WTC11 (cell line): ENCODE results near the gene HGS. TPM values are rescaled to one million over a fixed set of nuclear protein-coding genes. Genes with fewer than 3 reads are reported as not detected.

Experiments used
- ATAC-seq: fragments of 200-7000 bp; cut with Tn5 transposase; 2 replicates; pipeline ENCODE4 v1.10.0; 2021; ENCODE audit warnings: mild to moderate bottlenecking, moderate library complexity
- CTCF ChIA-PET: fragments of 300-600 bp; sonication (Branson Sonifier 250); formaldehyde crosslinking; loops from one replicate; lab custom pipeline; 2021; ENCODE audit warnings: antibody characterized with exemption; lab: Charles Lee
- POLR2A ChIA-PET: fragments of 350-600 bp; sonication (Branson Sonifier 250); formaldehyde crosslinking; loops from one replicate; lab custom pipeline; 2021; ENCODE audit warnings: antibody characterized with exemption; lab: Charles Lee
- DNase-seq: peaks from one replicate; pipeline ENCODE4 v3.0.0; 2021; ENCODE audit warnings: low spot score
- H3K27ac Mint-ChIP-seq: 2 replicates; pipeline ENCODE4 v1.8.0; 2021; ENCODE audit warnings: mixed read lengths
- H3K27me3 Mint-ChIP-seq: 2 replicates; pipeline ENCODE4 v1.8.0; 2021; ENCODE audit warnings: low read depth, mild to moderate bottlenecking, moderate library complexity, mixed read lengths
- H3K36me3 Mint-ChIP-seq: 2 replicates; pipeline ENCODE4 v1.8.0; 2021; ENCODE audit warnings: mixed read lengths
- H3K4me1 Mint-ChIP-seq: 2 replicates; pipeline ENCODE4 v1.8.0; 2022; ENCODE audit warnings: mixed read lengths
- H3K4me3 Mint-ChIP-seq: 2 replicates; pipeline ENCODE4 v1.8.0; 2021; ENCODE audit warnings: mild to moderate bottlenecking, moderate library complexity, mixed read lengths
- H3K9me3 Mint-ChIP-seq: 2 replicates; pipeline ENCODE4 v1.8.0; 2021; ENCODE audit warnings: mixed read lengths
- KAT7 ChIP-seq: sonication (generic); formaldehyde crosslinking; IDR thresholded peaks from 2 replicates; pipeline ENCODE4 v1.8.1; 2023; ENCODE audit warnings: missing genetic modification reagents, mild to moderate bottlenecking, borderline replicate concordance
- NFATC4 ChIP-seq: fragments of 250-450 bp; sonication (Bioruptor Pico); IDR thresholded peaks from 2 replicates; pipeline ENCODE4 v1.9.0; 2021; ENCODE audit warnings: mild to moderate bottlenecking
- NFE2L1 ChIP-seq: sonication (generic); formaldehyde crosslinking; IDR thresholded peaks from 2 replicates; pipeline ENCODE4 v1.8.1; 2023; ENCODE audit warnings: missing genetic modification reagents
- PRRX2 ChIP-seq: fragments of 250-450 bp; sonication (Bioruptor Pico); IDR thresholded peaks from 2 replicates; pipeline ENCODE4 v1.8.0; 2021; ENCODE audit warnings: mild to moderate bottlenecking
- SOX15 ChIP-seq: fragments of 250-450 bp; sonication (Bioruptor Pico); IDR thresholded peaks from 2 replicates; pipeline ENCODE4 v1.9.0; 2021; ENCODE audit warnings: mild to moderate bottlenecking
- ZNF423 ChIP-seq: fragments of 250-450 bp; sonication (Bioruptor Pico); IDR thresholded peaks from 2 replicates; pipeline ENCODE4 v2.1.2; 2022; ENCODE audit warnings: mild to moderate bottlenecking, moderate library complexity
- total RNA-seq: library from RNA; stranded (reverse); gene quantifications from 3 replicates; pipeline ENCODE4 v1.2.3, GENCODE V29; 2021
- TF ChIP-seq, protein P1 (sequence below): fragments of 250-450 bp; sonication (Bioruptor Pico); IDR thresholded peaks from 2 replicates; pipeline ENCODE4 v1.8.0; 2021; ENCODE audit warnings: mild to moderate bottlenecking
- TF ChIP-seq, protein P2 (sequence below): sonication (generic); formaldehyde crosslinking; IDR thresholded peaks from 2 replicates; pipeline ENCODE4 v1.8.1; 2023; ENCODE audit warnings: mild to moderate bottlenecking, missing genetic modification reagents, moderate library complexity
- TF ChIP-seq, protein P3 (sequence below): sonication (generic); formaldehyde crosslinking; IDR thresholded peaks from 2 replicates; pipeline ENCODE4 v1.8.0; 2022; ENCODE audit warnings: mild to moderate bottlenecking, missing genetic modification reagents
- TF ChIP-seq, protein P4 (sequence below): sonication (generic); formaldehyde crosslinking; IDR thresholded peaks from 2 replicates; pipeline ENCODE4 v1.8.0; 2023; ENCODE audit warnings: missing genetic modification reagents
- TF ChIP-seq, protein P5 (sequence below): sonication (generic); formaldehyde crosslinking; IDR thresholded peaks from 2 replicates; pipeline ENCODE4 v1.8.1; 2023; ENCODE audit warnings: mild to moderate bottlenecking, missing genetic modification reagents, borderline replicate concordance
- TF ChIP-seq, protein P6 (sequence below): sonication (generic); formaldehyde crosslinking; conservative IDR thresholded peaks from 2 replicates; pipeline ENCODE4 v1.8.1; 2022; ENCODE audit warnings: mild to moderate bottlenecking, missing genetic modification reagents

The HGS gene
- total RNA-seq, 1 experiment from 2014 or later: 113 TPM

DNA sequence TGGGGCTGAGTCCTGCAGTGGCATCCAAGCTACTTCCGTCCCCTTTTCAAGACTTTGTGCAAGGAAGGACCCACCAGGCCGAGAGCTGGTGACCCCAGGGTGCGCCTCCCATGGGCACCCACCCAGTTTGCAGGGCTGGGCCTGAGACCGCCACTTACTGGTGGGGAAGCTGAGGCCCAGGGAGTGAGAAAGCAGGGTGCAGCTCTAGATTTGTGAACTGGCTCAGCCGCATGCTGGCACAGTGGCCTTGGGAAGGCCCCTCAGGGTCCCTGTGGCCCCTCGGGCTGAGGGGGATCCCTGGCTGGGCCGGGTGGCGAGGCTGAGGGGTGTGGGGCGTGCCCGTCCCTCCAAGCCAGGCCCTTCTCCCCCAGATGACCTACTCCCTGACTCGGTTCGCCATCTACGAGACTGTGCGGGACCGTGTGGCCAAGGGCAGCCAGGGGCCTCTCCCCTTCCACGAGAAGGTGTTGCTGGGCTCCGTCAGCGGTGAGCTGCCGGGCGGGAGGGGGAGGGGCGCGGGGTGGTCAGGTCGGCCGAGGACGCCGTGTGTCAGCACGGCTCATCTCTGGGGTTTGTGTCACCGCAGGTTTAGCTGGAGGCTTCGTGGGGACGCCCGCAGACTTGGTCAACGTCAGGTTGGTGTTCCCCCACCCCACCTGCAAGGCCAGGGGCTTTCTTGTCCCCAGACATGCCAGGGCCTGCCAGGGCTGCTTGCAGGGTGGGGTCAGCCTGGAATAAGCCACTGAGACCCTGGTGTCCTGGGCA lies 31.5 kb downstream of the HGS start (continued):
- TF ChIP-seq KAT7 (CRISPR knock-in tag) (no peak), NFE2L1 (CRISPR knock-in tag) (no peak)

DNA sequence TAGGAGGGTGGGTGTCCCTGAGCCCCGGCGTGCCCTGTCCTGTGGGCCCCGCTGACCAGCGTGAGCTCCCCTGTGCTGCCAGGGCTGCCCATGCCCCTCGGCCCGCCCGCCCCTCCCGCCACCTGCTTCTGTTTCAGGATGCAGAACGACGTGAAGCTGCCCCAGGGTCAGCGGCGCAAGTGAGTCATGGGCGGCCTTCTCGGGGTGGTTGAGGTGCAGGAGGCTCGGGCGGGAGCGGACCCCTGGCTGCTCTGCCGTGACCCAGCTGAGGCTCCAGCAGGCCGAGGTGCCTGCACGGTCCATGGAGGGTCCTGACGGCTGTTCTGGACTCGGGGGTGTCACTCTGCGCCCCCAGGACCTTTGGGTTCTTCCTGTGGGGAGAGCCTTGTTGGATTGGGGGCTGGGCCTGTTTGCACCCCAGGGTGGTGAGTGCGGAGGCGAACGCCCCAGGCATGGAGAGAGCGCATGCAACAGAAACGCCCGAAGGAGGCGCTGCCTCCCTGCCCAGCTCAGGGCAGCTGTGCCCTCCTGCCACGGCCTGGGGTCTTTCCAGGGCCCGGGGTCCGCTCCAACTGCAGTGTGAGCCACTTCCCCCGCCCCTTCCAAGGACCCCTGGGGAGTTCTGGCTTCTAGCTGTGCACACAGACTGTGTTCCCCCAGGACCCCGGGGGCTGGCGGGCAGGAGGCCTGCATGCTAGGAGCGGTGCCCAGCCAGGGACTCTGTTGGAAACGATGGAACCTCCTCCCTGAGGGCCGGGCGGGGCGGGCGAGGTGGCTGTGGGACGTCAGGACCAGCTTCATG lies 32.3 kb downstream of the HGS start:
- no peaks in the 10 kb centered on the region for H3K9me3 Mint-ChIP-seq
- POLR2A ChIA-PET: interaction anchor here (0.5 kb wide), 1 partner anchor 80 kb away, joined by 3 read pairs; no protein-coding TSS in a partner anchor
- no peak for ATAC-seq
- CTCF ChIA-PET: interaction anchor here (0.9 to 1.0 kb wide), 2 partner anchors 117 to 151 kb away, joined by 3 to 4 read pairs; partner anchors contain the start of gene MCRIP1
- H3K27ac Mint-ChIP-seq: no peak overlapping the region
- TF ChIP-seq, protein P1, sequence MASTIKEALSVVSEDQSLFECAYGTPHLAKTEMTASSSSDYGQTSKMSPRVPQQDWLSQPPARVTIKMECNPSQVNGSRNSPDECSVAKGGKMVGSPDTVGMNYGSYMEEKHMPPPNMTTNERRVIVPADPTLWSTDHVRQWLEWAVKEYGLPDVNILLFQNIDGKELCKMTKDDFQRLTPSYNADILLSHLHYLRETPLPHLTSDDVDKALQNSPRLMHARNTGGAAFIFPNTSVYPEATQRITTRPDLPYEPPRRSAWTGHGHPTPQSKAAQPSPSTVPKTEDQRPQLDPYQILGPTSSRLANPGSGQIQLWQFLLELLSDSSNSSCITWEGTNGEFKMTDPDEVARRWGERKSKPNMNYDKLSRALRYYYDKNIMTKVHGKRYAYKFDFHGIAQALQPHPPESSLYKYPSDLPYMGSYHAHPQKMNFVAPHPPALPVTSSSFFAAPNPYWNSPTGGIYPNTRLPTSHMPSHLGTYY (CRISPR knock-in tag): no peak
- TF ChIP-seq NFATC4: no peak
- TF ChIP-seq, protein P2, sequence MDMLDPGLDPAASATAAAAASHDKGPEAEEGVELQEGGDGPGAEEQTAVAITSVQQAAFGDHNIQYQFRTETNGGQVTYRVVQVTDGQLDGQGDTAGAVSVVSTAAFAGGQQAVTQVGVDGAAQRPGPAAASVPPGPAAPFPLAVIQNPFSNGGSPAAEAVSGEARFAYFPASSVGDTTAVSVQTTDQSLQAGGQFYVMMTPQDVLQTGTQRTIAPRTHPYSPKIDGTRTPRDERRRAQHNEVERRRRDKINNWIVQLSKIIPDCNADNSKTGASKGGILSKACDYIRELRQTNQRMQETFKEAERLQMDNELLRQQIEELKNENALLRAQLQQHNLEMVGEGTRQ (CRISPR knock-in tag): no peak
- TF ChIP-seq, all 79 proteins: peak for 0
- Mint-ChIP-seq H3K36me3 (0 out of 2 replicates have a peak, but pooled peaks cover 4% of the 10 kb centered on the region), H3K4me1 (peaks cover 8% of the 10 kb centered on the region), H3K27me3 (peaks cover 2% of the 10 kb centered on the region; the same call in 1 of the 2 replicates), H3K4me3 (no peak overlapping the region)
- DNase-seq: no peak

DNA sequence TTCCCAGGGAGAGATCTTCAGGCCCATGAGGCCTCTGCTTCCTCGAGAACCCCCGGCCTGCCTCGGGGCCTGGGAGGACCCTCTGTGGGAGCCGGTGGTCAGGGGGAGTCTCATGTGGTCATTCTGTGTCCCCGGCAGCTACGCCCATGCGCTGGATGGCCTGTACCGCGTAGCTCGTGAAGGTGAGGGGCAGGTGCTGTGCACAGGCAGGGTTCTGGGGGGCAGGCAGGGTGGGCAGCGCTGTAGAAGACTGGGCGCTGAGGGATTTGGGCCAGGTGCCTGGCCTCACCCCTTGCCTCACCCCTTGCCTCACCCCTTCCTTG lies 32.8 kb downstream of the HGS start:
- no peak overlapping the region for H3K27ac Mint-ChIP-seq
- H3K4me3 Mint-ChIP-seq: no peak overlapping the region
- peaks cover 2% of the 10 kb centered on the region; the same call in 1 of the 2 replicates for H3K27me3 Mint-ChIP-seq
- TF ChIP-seq, protein P1 (CRISPR knock-in tag): no peak
- TF ChIP-seq, protein P3, sequence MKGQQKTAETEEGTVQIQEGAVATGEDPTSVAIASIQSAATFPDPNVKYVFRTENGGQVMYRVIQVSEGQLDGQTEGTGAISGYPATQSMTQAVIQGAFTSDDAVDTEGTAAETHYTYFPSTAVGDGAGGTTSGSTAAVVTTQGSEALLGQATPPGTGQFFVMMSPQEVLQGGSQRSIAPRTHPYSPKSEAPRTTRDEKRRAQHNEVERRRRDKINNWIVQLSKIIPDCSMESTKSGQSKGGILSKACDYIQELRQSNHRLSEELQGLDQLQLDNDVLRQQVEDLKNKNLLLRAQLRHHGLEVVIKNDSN (CRISPR knock-in tag): no peak
- TF ChIP-seq, protein P4, sequence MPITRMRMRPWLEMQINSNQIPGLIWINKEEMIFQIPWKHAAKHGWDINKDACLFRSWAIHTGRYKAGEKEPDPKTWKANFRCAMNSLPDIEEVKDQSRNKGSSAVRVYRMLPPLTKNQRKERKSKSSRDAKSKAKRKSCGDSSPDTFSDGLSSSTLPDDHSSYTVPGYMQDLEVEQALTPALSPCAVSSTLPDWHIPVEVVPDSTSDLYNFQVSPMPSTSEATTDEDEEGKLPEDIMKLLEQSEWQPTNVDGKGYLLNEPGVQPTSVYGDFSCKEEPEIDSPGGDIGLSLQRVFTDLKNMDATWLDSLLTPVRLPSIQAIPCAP (CRISPR knock-in tag): no peak
- TF ChIP-seq PRRX2 (CRISPR knock-in tag) (no peak), KAT7 (CRISPR knock-in tag) (no peak), SOX15 (CRISPR knock-in tag) (no peak), ZNF423 (CRISPR knock-in tag) (no peak)
- TF ChIP-seq, protein P5, sequence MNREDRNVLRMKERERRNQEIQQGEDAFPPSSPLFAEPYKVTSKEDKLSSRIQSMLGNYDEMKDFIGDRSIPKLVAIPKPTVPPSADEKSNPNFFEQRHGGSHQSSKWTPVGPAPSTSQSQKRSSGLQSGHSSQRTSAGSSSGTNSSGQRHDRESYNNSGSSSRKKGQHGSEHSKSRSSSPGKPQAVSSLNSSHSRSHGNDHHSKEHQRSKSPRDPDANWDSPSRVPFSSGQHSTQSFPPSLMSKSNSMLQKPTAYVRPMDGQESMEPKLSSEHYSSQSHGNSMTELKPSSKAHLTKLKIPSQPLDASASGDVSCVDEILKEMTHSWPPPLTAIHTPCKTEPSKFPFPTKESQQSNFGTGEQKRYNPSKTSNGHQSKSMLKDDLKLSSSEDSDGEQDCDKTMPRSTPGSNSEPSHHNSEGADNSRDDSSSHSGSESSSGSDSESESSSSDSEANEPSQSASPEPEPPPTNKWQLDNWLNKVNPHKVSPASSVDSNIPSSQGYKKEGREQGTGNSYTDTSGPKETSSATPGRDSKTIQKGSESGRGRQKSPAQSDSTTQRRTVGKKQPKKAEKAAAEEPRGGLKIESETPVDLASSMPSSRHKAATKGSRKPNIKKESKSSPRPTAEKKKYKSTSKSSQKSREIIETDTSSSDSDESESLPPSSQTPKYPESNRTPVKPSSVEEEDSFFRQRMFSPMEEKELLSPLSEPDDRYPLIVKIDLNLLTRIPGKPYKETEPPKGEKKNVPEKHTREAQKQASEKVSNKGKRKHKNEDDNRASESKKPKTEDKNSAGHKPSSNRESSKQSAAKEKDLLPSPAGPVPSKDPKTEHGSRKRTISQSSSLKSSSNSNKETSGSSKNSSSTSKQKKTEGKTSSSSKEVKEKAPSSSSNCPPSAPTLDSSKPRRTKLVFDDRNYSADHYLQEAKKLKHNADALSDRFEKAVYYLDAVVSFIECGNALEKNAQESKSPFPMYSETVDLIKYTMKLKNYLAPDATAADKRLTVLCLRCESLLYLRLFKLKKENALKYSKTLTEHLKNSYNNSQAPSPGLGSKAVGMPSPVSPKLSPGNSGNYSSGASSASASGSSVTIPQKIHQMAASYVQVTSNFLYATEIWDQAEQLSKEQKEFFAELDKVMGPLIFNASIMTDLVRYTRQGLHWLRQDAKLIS (CRISPR knock-in tag): no peak
- TF ChIP-seq, protein P6, sequence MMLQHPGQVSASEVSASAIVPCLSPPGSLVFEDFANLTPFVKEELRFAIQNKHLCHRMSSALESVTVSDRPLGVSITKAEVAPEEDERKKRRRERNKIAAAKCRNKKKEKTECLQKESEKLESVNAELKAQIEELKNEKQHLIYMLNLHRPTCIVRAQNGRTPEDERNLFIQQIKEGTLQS: no peak
- ATAC-seq (no peak), DNase-seq (no peak)
- H3K36me3 Mint-ChIP-seq: 0 out of 2 replicates have a peak, but pooled peaks cover 4% of the 10 kb centered on the region
- H3K4me1 Mint-ChIP-seq: peaks cover 7% of the 10 kb centered on the region
- no peaks in the 10 kb centered on the region for H3K9me3 Mint-ChIP-seq
- ChIA-PET POLR2A (interaction anchor here (0.5 kb wide), 1 partner anchor 79 kb away, joined by 3 read pairs; no protein-coding TSS in a partner anchor), CTCF (interaction anchor here (1.0 kb wide), 1 partner anchor 151 kb away, joined by 4 read pairs; no protein-coding TSS in a partner anchor)
